ENCODE data around the gene PEMT.

GRCh38 chr17:17577373-17577772 lies 14.1 kb downstream of the PEMT start:
- no peak for TF ChIP-seq CTCF (IDR thresholded peaks at IDR 0.05)
- no peak for TF ChIP-seq EZH2 (IDR thresholded peaks at IDR 0.05; ENCODE audit: borderline replicate concordance, insufficient read depth, low read depth, low read length, poor library complexity, severe bottlenecking)
